K562 (cell line): ENCODE results near the gene MAST4.

Source experiments
- CTCF ChIP-seq, 3 experiments: IDR thresholded peaks in 2 of 3; conservative IDR thresholded peaks in 1 of 3; 2 replicates each; pipeline ENCODE4 v1.5.1; 2011 to 2012; ENCODE audit warnings: low read length in 3 of 3, mild to moderate bottlenecking in 3 of 3, control low read depth in 2 of 3, improper control_type of control experiment in 1 of 3, inconsistent platforms in 1 of 3, low read depth in 1 of 3, mixed read lengths in 1 of 3, moderate library complexity in 1 of 3; ENCODE audit not compliant: insufficient read depth in 2 of 3
- FIP1L1 ChIP-seq: fragments of 200-400 bp; formaldehyde crosslinking; IDR thresholded peaks from 2 replicates; pipeline ENCODE4 v1.6.1; 2018; ENCODE audit warnings: mild to moderate bottlenecking, low read depth, low read length; ENCODE audit not compliant: poor library complexity, severe bottlenecking
- REST ChIP-seq, 2 experiments: fragments of 450-650 bp; formaldehyde crosslinking in 1 of 2; IDR thresholded peaks; 2 replicates each; pipeline versions ENCODE4 v1.4.0 to v1.6.1; 2014 to 2020; ENCODE audit warnings: mild to moderate bottlenecking in 2 of 2, borderline replicate concordance in 1 of 2, low read depth in 1 of 2
- ZNF407 ChIP-seq: fragments of 450-650 bp; IDR thresholded peaks from 2 replicates; pipeline ENCODE4 v1.6.1; 2016; ENCODE audit warnings: low read depth
- ZZZ3 ChIP-seq: fragments of 450-650 bp; IDR thresholded peaks from 2 replicates; pipeline ENCODE4 v1.6.1; 2016; ENCODE audit warnings: antibody characterized with exemption, mild to moderate bottlenecking, moderate library complexity
- TF ChIP-seq, protein P1 (sequence below): sonication (generic); formaldehyde crosslinking; IDR thresholded peaks from 2 replicates; pipeline ENCODE4 v1.9.0; 2022; ENCODE audit warnings: mild to moderate bottlenecking, missing genetic modification reagents

- TF ChIP-seq FIP1L1 (no peak), ZZZ3 (no peak), REST (IDR thresholded peaks at IDR 0.05; ENCODE audit: borderline replicate concordance) (no peak), REST (CRISPR knock-in tag; IDR thresholded peaks at IDR 0.05; ENCODE audit: low read depth) (no peak), ZNF407 (no peak), CTCF (IDR thresholded peaks at IDR 0.05 in 2 of 3, conservative IDR thresholded peaks at IDR 0.05 in 1 of 3; ENCODE audit: insufficient read depth in 2 of 3, low read depth in 1 of 3, low read length in 3 of 3) (no peak)
- TF ChIP-seq, protein P1, sequence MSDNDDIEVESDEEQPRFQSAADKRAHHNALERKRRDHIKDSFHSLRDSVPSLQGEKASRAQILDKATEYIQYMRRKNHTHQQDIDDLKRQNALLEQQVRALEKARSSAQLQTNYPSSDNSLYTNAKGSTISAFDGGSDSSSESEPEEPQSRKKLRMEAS (CRISPR knock-in tag), result no peak
Measured at GRCh38 chr5:66863243-66864170, 267.3 kb downstream of the MAST4 start.
